Activated naive CD8-positive, alpha-beta T cell (primary cell): Measurements from ENCODE around the gene POLR1H.

Source experiments
- H3K27ac Mint-ChIP-seq: one replicate; pipeline ENCODE4 v1.8.0; 2021; ENCODE audit warnings: mixed read lengths
- H3K27me3 Mint-ChIP-seq: one replicate; pipeline ENCODE4 v1.8.0; 2021; ENCODE audit warnings: mixed read lengths
- H3K36me3 Mint-ChIP-seq: one replicate; pipeline ENCODE4 v1.8.0; 2021; ENCODE audit warnings: mixed read lengths
- H3K4me1 Mint-ChIP-seq: one replicate; pipeline ENCODE4 v1.8.0; 2021; ENCODE audit warnings: low read depth, mixed read lengths
- H3K4me3 Mint-ChIP-seq: one replicate; pipeline ENCODE4 v1.8.0; 2021; ENCODE audit warnings: mild to moderate bottlenecking, mixed read lengths
- H3K9me3 Mint-ChIP-seq: one replicate; pipeline ENCODE4 v1.8.0; 2021; ENCODE audit warnings: low read depth, mixed read lengths

The POLR1H gene

GRCh38 chr6:30071858-30072257, 10.8 kb downstream of the POLR1H start:
- Mint-ChIP-seq H3K27me3 (peaks cover 36% of the 10 kb centered on the region), H3K36me3 (peaks cover 23% of the 10 kb centered on the region), H3K9me3 (no peaks in the 10 kb centered on the region), H3K27ac (no peak overlapping the region), H3K4me1 (peaks cover 68% of the 10 kb centered on the region), H3K4me3 (peak overlapping the region; percentile 1)

GRCh38 chr6:30073489-30074235, 12.6 kb downstream of the POLR1H start:
- H3K36me3 Mint-ChIP-seq: peaks cover 23% of the 10 kb centered on the region
- H3K4me1 Mint-ChIP-seq: peaks cover 65% of the 10 kb centered on the region
- H3K27me3 Mint-ChIP-seq: peaks cover 37% of the 10 kb centered on the region
- H3K4me3 Mint-ChIP-seq: peak overlapping the region; percentile 65
- H3K9me3 Mint-ChIP-seq: no peaks in the 10 kb centered on the region
- no peak overlapping the region for H3K27ac Mint-ChIP-seq

- Mint-ChIP-seq H3K9me3 (no peaks in the 10 kb centered on the region), H3K4me3 (peak overlapping the region; percentile 77), H3K36me3 (peaks cover 23% of the 10 kb centered on the region), H3K4me1 (peaks cover 59% of the 10 kb centered on the region), H3K27me3 (peaks cover 40% of the 10 kb centered on the region), H3K27ac (no peak overlapping the region)
Observed at GRCh38 chr6:30074331-30075093, 13.4 kb downstream of the POLR1H start.

GRCh38 chr6:30075094-30075789, 14.2 kb downstream of the POLR1H start, which contains the start of gene RNF39:
Gene RNF39, minus strand, starts transcription at chr6:30075769. Its CDS starts 184 bp downstream, at chr6:30075585.
- Mint-ChIP-seq H3K4me3 (peak within 1 kb of the TSS; percentile 77), H3K4me1 (peaks cover 53% of the 10 kb centered on the region), H3K27ac (no peak within 1 kb of the TSS), H3K9me3 (no peaks in the 10 kb centered on the region), H3K36me3 (peaks cover 17% of the 10 kb centered on the region), H3K27me3 (peaks cover 38% of the 10 kb centered on the region)

DNA sequence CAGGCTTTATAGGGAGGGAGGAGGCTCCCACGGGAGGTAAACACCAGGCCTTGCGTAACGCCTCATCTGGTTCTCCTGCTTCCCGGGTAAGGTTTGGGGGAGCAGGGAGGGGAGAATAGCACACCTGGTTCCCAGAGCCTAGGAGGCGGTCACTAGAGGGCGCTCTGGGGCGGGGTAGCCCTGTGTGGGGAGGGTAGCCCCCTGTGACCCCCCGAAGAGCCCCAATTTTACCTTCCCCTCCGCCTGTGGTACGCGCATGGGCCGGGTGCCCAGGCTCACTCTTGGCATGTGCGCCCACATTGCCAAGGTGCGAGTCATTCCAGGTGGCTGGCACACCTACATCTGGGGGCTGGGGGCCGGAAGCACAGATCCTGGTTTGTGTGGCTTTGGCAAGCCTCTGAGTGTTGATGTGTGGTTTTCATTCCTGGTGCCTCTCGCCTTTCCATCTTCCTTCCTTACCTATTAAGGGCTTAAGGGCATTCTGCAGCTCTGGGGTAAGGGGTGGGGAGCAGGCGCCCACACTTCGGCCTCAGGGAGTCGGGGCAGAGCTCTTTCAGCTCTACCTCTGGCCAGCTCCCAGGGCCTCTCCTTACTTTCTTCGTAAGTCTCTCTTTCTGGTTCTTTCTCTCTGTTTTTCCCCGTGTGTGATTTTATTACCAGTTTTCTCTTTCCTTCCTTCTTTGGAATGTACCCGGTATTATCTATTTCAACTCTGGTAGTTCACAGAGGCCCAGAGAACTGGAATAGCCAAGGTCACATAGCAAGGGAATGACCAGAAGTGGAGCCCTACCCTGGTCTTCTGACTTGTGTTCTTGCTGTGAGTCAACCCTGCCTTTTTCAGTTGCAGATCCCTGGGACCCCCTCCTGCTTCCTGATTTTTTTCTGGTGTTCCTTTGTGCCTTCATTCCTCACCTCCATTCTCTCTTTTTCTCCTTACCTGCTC, 15.0 kb downstream of the POLR1H start:
- H3K27me3 Mint-ChIP-seq: peaks cover 35% of the 10 kb centered on the region
- no peak overlapping the region for H3K27ac Mint-ChIP-seq
- H3K4me1 Mint-ChIP-seq: peaks cover 48% of the 10 kb centered on the region
- no peaks in the 10 kb centered on the region for H3K9me3 Mint-ChIP-seq
- H3K36me3 Mint-ChIP-seq: peaks cover 12% of the 10 kb centered on the region
- H3K4me3 Mint-ChIP-seq: peak overlapping the region; percentile 77

DNA sequence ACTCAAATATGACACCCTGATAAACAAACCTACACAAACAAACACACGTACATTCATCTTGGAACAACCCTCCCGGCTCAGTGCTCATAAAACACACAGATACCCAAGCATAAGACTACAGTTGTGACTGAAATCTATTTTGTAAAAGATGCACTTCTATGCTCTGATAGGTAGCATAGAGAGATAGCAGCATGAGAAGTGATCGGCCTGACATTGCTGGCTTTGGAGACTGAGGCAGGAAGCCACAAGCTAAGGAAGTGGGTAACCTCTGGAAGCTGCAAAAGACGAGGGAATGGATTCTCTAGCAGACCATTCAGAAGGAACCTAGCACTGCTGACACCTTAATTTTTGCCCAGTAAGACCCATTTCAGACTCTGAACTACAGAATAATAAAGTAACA, 16.2 kb downstream of the POLR1H start:
- peaks cover 29% of the 10 kb centered on the region for H3K27me3 Mint-ChIP-seq
- no peaks in the 10 kb centered on the region for H3K9me3 Mint-ChIP-seq
- peaks cover 6% of the 10 kb centered on the region for H3K36me3 Mint-ChIP-seq
- H3K4me3 Mint-ChIP-seq: no peak overlapping the region
- no peak overlapping the region for H3K27ac Mint-ChIP-seq
- H3K4me1 Mint-ChIP-seq: peaks cover 42% of the 10 kb centered on the region

DNA sequence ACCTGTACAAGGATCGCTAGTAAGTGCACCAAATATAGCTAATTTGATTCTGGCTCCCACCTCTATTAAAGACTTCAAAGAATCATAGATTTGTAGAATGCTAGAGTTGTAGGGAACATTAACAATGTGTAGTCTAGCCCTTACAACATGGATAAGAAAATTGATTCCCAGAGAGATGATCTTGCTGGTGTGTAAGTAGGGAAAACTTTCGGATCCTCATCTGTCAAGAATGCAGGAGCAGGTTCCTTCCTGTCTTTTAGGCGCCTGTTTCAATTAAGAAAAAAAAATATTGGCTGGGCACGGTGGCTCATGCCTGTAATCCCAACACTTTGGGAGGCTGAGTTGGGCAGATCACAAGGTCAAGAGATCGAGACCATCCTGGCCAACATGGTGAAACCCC, 26.8 kb downstream of the POLR1H start:
- Mint-ChIP-seq H3K4me1 (no peaks in the 10 kb centered on the region), H3K9me3 (no peaks in the 10 kb centered on the region), H3K4me3 (no peak overlapping the region), H3K36me3 (peaks cover 3% of the 10 kb centered on the region), H3K27me3 (peaks cover 30% of the 10 kb centered on the region), H3K27ac (no peak overlapping the region)

GRCh38 chr6:30091577-30092381, 30.7 kb downstream of the POLR1H start:
- Mint-ChIP-seq H3K9me3 (no peaks in the 10 kb centered on the region), H3K27ac (no peak overlapping the region), H3K4me1 (no peaks in the 10 kb centered on the region), H3K27me3 (peaks cover 35% of the 10 kb centered on the region), H3K36me3 (peaks cover 3% of the 10 kb centered on the region), H3K4me3 (no peak overlapping the region)

DNA sequence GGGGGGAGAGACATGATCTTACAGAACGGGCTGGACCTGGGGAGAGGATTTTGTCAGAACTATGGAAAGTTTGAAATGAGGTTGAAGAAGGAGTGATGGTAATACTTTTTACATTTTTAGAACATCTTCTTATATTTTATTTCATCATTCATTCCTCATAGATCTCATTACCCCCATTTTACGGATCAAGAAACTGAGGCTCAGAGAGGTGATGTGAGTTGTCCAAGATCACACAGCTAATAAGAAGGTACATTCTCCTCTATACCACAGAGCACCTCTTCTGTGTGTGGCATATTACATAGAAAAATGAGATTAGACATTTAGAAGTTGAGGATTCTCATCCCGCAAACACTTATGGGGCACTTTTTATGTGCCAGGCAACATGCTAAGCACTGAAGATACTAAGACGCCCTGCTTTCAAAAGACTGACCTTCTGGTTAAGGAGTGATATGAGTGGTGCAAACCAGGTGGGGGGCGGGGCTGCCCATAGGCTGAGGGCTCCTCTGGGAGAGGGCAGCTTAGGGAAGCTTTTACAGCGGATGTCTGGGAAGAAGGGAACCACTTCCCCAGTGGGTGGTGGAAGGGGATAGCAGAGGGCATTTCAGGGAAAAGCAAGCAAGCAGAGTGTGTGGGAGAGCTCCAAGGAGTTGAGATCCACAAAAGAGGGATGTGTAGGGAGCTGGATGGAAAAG, 31.9 kb downstream of the POLR1H start:
- Mint-ChIP-seq H3K9me3 (no peaks in the 10 kb centered on the region), H3K4me1 (peaks cover 10% of the 10 kb centered on the region), H3K27ac (no peak overlapping the region), H3K27me3 (peaks cover 29% of the 10 kb centered on the region), H3K4me3 (no peak overlapping the region), H3K36me3 (peaks cover 3% of the 10 kb centered on the region)

DNA sequence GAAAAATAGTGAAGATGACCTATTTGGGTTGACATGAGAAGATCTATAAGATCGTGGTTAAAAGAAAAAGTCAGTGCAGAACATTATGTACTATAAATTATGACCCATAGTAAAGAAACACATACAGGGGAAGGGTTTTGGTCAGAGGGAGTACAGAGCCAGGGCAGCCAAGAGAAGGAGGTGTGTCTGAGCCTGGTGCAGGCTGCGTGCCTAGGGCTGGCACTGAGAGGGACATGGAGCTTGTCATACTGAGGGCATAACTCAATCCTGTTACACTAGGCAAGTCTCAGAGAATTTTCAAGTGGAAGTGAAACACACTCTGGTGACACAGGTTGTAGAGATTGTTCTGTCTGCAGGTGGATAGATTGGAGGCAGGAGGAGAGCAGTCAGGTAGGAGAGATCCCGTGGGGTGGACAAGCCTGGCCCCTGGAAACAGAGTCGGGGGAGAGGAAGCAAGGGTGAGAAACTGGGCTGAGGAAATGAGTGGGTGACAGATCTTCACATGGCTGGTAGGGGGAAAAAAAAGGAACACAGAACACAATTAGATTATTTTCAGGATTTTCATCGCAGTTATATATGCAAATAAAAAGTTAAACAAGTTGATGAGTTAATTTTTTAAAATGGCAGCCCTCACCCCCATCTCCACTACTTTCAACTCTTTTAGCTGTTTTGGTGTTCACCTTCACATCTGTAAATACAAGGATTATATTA, 33.0 kb downstream of the POLR1H start:
- Mint-ChIP-seq H3K9me3 (no peaks in the 10 kb centered on the region), H3K27me3 (peaks cover 28% of the 10 kb centered on the region)

GRCh38 chr6:30096829-30097228, 35.8 kb downstream of the POLR1H start:
- H3K4me3 Mint-ChIP-seq: no peak overlapping the region

More for the DNA sequence above, 33.0 kb downstream of the POLR1H start:
- Mint-ChIP-seq H3K4me1 (peaks cover 19% of the 10 kb centered on the region), H3K4me3 (no peak overlapping the region), H3K27ac (no peak overlapping the region), H3K36me3 (peaks cover under 1% of the 10 kb centered on the region)

GRCh38 chr6:30097902-30098768, 37.1 kb downstream of the POLR1H start:
- Mint-ChIP-seq H3K27me3 (peaks cover 24% of the 10 kb centered on the region), H3K4me3 (no peak overlapping the region), H3K27ac (no peak overlapping the region), H3K9me3 (no peaks in the 10 kb centered on the region), H3K4me1 (peaks cover 51% of the 10 kb centered on the region), H3K36me3 (no peaks in the 10 kb centered on the region)

More at GRCh38 chr6:30096829-30097228, 35.8 kb downstream of the POLR1H start:
- Mint-ChIP-seq H3K4me1 (peaks cover 42% of the 10 kb centered on the region), H3K27me3 (peaks cover 26% of the 10 kb centered on the region), H3K9me3 (no peaks in the 10 kb centered on the region), H3K36me3 (no peaks in the 10 kb centered on the region), H3K27ac (no peak overlapping the region)
